NCI-H1092 (cell line): ENCODE results near the gene KHNYN.
"Not testable (repeated sequence)": the region's sequence is repeated elsewhere in the genome, so short reads cannot be mapped to it uniquely, and the experiment has no call there.

Experiments
- DNase-seq: peaks from one replicate; lab custom pipeline; 2025; lab: John Stamatoyannopoulos, UW

The KHNYN gene

DNA sequence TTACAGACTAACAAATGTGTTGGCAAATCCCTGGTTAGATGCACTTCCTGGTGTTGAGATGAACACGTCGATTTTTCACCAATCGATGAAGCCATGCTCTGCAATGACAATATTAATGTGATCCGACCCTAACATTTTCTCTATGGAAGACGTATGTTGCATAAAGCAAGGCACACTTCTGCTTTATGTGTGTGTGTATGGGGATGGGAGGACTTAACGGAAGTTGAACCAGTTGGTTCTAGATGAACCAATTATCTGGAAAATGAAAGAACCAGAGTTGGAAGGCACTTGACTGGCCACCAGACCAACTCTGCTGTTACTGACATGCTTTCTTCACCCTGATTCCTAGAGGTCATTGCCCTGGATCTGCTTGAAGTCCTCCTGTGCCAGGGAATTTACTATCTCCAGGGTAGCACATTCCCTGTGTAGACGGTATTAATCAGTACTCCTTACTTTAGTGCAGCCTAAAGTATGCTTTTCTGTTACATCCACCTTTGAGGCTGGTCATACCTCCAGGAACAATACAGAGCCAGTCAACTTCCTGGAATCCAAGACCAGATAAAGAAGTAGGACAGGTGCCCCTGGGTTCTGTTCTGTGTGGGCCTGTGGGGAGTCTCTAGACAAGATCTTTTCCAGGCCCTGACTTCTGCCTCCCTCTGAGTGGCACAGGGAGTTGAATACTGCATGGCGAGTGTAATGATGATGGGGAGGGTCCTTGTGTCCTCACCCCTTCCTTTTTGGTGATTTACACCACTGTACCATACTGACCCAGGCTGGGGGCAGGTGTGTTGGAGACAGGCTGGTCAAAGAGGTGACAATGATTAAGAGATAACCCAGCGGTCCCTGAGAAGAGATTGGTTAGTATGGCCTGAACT is 8.7 kb downstream of the KHNYN start:
- no peak for DNase-seq

DNA sequence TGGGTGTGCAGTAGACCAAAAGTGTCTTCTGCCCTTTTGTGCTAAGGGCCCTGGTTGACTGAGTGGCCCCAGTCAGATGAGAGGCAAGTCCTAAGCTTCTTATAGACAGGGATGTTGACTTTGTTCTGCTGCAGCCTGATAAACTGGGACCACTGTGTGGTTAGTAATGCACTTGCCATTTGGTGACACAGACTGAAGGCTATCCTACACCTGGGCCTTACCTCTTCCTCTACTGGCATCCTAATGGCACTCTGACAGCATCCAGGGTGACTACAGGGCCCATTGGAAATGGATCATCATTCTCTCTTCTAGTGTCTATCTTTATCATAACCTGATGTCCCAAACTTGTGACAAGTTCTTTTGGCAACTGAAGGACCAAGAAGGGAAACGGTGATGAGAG is 9.5 kb downstream of the KHNYN start:
- no peak for DNase-seq

DNA sequence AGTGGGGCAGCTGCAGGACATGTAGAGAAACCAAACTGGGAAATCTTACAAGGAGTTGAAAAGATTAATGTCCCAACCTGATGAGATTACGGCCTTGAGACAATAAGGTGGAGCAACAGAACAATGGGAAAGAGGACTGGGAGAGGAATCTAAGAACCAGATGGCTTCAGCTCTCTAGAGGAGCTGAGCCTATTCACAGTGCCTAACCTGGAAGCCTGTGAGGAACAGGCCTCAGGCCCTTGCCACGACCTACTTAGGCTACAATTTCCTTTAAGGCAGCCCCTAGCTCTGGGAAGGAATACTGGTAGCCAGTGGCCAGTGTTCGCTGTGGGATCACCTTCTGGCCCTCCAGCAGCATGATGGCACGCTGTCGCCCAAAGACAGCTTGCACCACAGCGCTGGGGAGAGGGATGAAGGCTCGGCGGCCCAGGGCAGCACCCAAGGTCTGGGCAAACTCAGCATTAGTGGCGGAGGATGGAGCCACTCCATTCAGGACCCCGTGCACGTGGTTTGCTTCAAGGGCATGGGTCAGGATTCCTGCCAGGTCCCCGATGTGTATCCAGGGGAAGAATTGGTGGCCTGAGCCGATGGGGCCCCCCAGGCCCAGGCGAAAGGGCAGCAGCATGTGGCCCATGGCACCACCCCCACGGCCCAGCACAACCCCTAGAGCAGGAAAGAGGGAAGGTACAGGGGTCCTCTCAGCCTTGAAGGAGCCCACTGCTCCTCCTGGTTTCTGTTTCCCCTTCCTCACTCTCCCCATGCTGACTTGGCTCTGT is 10.3 kb downstream of the KHNYN start:
- no peak for DNase-seq

DNA sequence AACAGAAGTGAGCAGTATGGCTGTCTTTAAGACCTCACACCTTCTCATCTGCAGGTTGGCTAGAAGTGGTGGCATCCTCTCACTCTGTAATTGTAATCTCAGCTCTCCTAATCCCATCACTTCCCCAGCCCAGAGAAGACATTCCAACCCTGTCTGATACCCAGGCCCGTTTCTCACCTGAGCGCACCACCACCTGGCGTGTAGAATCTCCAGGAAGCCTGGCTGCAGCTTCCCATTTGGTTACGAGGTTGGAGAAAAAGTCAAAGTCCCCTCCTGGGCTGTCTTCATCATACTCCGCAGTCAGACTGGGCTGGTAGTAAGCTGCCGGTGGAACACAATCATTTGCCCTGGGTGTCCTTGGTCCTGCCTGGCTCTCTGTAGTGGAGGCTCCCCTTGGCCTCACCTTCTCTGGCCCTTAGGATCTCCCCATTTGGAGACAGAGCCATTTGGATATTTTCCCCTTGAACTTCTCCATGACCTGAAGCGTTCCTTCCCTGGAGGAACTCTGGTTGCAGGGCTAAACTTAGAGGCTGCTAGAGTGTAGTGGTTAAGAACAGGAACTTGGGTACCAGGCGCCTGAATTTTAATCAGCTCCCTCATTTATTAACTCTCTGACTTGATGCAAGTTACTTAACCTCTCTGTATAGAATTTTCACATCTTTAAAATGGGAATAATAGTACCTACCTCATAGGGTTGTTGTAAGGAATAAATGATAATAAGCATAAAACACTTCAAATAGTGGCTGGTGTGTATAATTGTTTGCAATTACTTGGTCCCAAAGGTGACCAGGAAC is 11.0 kb downstream of the KHNYN start:
- no peak for DNase-seq

DNA sequence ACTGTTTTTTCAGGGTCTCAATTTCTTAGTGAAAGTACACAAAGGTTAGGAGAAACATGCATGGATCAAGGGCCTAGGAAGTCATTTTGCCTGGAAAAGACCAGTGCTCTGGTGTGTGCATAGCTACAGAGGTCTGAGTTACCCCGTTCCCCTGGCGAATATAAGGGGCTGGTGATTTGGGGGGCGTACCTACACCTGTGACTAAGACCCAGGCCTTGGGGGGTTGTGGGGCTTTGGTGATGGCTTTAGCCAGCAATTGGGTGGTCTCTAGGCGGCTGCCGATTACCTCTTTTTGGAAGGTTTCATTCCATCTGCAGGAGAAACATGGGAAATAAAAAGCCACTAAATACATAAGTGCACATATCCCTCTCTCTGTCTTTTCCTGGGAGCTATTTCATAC is 11.7 kb downstream of the KHNYN start:
- no peak for DNase-seq

DNA sequence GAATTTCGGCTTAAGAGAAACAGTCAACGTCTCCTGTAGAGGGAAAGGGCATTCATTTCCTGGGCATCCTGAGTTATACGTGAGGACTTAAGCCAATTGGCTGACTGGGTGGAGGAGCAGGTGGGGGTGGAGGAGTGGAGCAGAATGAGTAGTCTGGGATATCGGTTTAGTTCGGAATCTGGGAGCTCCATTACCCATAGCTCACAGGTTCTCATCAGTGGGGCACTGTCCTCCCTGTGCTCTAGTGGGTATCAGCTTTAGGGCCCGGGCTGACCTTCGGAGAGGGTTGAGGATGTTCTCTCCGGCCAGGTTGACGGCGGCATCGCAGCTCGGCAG is 12.1 kb downstream of the KHNYN start:
- no peak for DNase-seq

DNA sequence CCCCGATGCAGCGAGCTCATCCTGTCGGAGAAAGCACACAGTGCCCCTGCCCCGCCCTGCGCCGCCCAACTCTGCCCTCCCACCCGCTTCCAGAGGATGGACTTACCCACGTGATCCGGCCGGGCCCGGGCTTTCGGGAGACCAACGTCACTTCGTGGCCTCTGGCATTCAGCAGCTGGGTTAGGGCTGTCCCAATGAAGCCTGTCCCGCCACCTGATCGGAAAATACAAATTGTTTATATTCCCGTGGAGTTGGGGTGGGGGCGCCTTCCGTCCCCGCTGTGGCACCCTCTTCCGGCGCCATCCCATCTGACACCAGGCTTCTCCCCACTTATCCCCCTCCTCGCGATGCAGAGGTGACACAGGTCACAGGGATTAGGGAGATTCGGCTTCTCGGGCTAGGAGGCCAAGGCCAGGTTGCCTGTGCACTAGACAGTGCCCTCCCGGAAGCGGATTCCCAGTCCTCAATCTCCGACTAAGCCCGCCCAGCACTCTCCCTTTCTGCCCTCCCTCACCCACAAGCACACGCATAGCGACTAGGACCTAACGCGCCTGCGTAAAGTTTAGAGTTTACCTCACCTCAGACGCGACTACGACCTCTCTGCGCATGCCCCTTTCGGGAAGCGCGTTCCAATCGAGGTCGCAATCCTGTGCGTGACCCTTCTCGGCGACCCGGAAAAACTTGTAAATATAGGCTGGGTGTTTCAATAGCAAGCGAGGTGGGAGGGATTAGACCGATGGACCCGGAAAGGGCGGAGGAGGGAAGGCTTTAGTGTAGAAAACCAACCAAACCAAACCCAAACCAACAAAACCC is 12.7 kb downstream of the KHNYN start, which contains the start of gene SDR39U1:
Gene SDR39U1, minus strand, starts transcription at position 537 of the 813 bp plus-strand sequence. Its CDS starts 7 bp downstream, at position 530.
- peak; percentile 100 for DNase-seq

DNA sequence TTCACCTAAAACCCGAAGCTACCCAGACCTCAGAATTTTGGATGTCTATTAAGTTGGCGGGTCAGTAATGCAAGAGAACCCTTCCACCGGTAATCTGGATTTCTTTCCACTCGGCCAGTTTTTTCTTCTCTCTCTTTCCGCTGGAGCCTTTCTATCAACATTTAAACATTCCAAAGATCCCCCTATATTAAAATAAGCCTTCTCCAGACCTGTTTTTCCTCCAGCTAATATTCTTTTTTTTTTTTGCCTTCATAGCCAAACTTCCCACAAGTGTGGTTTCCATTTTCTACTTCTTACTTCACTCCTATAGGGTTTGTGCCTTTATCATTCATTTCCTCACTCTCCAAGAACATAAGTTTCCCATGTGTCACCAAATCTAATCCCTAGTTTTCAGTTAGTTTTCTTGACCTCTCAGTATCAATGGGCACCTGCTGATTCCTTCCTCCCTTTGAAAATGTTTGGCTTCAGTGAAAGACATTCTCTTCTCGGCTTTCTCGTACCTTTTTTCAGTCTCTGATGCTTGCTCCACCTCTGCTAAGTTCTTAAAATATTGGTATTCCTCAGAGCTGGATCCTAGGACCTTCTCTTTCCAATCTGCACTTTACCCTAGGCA is 13.4 kb downstream of the KHNYN start:
- DNase-seq, result no peak

DNA sequence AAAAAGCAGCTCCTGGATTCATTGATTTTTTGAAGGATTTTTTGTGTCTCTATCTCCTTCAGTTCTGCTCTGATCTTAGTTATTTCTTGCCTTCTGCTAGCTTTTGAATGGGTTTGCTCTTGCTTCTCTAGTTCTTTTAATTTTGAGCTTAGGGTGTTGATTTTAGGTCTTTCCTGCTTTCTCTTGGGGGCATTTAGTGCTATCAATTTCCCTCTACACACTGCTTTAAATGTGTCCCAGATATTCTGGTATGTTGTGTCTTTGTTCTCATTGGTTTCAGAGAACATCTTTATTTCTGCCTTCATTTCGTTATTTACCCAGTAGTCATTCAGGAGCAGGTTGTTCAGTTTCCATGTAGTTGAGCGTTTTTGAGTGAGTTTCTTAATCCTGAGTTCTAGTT is 21.1 kb downstream of the KHNYN start:
- not testable (repeated sequence) for DNase-seq

DNA sequence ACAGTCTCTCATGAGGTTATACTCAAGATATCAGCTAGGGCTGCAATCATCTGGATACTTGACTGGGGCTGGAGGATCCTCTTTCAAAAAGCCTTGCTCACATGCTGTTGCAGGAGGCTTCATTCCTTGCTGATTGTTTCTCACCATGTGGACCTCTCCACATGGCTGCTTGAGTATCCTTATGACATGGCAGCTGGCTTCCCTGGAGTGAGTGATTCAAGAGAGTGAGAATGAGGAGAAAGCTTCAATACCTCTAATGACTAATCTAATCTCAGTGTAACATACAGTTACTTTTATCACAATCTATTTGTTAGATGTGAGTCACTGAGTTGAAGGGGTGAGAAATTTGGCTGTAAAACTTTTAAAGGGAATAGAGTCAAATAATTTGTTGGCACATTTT is 27.2 kb downstream of the KHNYN start:
- no peak for DNase-seq

DNA sequence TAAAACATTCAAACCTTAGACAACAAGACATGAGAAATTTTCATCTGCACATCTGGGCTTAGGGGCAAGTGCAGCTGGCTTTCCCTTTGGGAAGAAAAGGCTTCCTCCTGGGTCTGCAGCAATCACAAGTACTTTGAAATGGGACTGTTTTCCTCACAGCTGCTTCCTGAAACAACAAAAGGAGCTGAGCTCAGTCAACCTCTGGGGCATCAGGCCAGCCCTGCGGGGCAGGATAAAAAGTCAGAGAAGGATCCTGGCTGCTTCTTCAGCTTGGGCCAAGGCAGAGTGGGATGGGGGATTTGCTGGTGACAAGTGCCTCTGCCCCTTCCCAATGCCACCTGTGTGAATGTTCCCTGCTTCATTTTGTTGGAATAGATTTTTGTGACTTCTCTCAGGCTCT is 29.0 kb downstream of the KHNYN start:
- DNase-seq, result no peak

DNA sequence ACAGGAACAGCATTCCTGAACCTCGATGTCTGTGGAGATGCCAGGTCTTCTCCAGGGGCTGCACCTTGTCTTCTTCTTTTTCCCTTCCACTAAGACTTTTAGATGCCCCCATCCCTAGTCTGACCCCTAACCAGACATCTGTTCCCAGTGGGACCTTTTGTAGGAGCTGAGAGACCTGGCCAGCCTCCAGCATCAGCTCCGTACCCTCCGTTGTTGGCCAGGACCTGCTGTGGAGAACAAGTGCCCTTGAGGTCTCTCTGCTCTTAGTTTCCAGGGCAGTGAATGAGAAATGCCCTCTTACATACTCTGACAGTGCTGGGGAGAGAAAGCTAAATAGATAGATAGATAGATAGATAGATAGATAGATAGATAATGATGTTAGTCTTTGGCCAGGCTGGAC is 29.6 kb downstream of the KHNYN start:
- peak; percentile 10 for DNase-seq

DNA sequence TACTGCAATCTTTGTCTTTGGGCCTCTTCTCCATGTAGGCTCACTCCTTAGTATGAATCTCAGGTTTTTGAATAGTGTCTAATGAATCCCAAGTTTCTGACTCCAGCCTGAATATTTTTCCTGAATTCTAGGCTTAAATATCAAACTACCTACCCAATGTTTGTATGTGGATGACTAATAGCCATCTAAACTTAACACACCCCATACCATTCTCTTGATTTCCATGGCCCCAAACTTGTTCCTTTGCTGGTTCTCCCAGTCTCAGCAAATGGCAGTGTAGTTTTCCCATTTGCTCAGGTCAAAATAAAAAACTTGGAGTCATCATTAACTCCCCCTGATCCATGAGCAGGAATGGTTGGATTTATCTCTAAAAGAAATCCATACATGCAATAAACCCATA is 31.6 kb downstream of the KHNYN start:
- DNase-seq, result no peak

DNA sequence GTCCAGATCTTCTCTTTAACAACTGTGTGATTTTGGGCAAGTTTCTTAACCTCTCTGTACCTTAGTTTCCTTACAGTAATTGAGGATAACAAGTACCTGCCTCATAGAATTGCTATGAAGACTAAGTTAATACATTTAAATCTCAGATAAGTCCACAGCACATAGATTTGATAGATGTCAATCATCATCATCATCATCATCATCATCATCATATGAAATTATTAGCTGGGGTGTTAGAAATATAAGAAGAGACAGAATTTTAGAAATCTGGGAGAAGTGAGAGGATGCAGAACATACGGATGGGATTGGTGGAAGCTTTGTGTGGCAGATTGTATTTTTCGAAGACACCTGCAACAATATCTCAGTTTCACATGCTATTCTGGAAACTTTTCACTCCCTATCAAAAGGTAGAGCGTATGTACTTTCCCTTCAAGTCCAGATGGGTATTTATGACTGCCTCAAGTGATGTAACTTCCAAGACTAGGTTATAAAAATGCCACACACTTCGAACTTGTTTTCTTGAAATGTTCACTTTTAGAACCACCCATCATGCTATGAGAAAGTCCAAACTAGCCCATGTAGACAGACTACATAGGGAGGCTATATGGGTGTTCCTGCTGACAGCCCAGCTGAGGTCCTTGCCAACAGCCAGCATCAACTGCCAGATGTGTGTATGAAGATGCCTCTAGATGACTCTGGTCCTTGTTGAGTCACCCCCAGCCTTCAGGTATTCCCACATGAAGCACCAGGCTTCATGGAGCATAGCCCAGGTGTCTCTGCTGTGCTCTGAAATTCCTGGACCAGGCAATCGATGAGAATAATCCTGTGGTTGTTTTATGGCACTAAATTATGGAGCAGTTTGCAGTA is 33.5 kb downstream of the KHNYN start:
- peak; percentile 3 for DNase-seq

DNA sequence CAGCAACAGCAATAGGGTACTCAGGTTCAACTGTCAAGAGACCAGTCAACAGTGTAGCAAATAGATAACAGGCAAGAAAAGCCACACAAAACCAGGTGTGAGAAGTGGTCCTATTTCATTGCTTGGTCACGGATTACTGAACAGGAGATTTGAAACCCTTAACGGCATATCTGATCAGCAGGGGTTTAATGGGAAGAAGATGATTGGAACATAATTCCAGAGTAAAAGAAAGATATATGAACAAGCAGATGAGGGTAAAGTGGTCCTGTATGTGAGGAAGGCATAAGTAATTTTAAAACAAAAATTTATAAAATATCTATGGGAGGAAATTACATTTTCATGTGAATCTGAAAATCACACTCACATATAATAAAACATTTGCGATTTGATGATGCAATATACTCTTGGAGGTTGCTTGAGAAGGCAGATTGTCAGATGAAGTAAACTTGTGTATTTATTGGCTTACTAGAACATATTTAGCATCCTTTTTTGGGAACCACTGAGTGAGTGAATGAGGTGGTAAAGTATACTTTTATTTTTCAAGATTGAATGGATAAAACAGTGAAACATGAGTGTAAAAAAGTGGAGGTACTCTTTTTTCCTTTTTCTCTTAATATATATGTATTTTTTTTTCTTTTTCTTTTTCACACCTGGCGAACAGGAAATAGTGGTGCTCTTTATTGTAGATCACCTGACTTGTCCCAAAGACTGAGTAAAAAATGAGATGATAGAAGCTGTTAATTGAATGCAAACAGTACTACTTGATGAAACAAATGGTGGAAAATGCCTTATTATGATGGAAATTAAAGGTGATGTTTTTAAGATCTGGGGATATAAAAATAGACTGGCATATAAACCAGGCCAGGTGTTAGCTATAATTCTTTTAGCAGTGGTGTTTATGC is 34.4 kb downstream of the KHNYN start:
- DNase-seq, result no peak

DNA sequence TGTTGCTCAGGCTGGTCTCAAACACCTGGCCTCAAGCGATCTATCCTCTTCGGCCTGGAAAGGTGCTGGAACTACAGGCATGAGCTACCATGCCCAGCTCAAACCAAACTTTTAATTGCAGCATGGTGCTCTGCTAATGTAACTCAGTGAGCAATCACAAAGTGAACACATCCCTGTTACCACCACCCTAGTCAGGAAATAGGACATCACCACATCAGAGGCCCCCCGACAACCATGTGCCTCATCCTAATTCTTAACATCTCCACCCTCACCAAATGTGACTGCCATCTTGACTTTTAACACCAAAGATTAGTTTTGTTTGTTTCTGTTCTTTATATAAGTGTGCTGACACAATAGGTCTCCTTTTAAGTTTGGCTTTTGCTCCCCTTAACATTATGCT is 35.6 kb downstream of the KHNYN start:
- no peak for DNase-seq

DNA sequence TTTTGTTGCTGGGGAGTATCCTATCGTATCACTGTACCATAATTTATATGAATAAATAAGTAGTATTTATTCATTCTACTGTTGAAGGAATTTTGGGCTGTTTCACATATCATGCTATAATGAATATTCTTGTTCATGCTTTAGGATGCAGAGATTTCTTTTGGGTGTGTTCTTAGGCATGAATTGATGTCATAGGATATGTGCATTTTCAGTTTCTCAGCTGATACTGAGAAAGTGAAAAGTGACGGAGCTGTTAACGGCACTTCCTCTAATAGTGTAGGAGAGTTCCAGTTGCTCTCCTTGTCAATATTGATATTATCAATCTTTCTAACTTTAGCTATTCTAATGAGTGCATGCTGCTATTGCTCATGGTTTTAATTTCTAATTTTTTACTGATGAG is 36.1 kb downstream of the KHNYN start:
- DNase-seq, result no peak

DNA sequence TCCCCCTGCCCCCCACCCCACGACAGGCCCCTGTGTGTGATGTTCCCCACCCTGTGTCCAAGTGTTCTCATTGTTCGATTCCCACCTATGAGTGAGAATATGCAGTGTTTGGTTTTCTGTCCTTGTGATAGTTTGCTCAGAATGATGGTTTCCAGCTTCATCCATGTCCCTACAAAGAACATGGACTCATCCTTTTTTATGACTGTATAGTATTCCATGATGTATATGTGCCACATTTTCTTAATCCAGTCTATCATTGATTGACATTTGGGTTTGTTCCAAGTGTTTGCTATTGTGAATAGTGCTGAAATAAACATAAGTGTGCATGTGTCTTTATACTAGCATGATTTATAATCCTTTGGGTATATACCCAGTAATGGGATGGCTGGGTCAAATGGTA is 40.7 kb downstream of the KHNYN start:
- DNase-seq, result not testable (repeated sequence)

DNA sequence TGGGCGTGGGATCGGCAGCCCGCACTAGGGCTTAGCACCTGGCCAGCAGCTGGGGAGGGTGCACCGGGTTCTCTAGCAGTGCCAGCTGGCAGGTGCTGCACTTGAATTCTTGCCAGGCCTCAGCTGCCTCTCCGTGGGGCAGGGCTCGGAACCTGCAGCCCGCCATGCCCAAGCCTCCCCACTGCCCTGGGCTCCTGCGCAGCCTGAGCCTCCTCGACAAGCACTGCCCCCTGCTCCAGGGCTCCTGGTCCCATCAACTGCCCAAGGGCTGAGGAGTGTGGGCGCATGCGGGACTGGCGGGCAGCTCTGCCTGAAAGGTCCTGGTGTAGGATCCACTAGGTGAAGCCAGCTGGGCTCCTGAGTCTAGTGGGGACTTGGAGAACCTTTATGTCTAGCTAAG is 43.5 kb downstream of the KHNYN start:
- no peak for DNase-seq
